HG03135 (cell line): ENCODE data around the gene UGGT1.

Source experiments
- ATAC-seq: cut with Tn5 transposase; IDR thresholded peaks from one replicate; pipeline ENCODE4 v1.9.1; 2021; ENCODE audit warnings: mild to moderate bottlenecking, moderate library complexity; ENCODE audit not compliant: unreplicated experiment

The UGGT1 gene

DNA sequence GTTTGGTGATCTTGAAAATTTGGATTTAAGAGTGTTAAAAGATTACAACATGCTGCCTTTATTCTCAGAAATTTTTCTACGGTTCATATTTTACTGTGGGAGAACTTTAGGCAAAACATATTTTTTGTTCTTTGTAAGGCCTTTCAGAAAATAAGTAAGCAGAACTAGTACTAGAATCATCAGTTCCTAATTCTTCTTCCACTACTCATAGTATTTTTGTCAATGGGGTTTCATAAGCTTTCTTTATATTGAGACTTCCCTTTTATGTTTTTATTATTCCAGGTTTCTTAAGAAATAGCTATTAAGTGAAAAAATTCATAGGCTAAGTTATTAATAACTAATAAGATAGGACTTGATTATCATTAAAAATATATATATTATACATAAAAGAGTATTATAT lies 12.4 kb downstream of the UGGT1 start:
- ATAC-seq = no peak

DNA sequence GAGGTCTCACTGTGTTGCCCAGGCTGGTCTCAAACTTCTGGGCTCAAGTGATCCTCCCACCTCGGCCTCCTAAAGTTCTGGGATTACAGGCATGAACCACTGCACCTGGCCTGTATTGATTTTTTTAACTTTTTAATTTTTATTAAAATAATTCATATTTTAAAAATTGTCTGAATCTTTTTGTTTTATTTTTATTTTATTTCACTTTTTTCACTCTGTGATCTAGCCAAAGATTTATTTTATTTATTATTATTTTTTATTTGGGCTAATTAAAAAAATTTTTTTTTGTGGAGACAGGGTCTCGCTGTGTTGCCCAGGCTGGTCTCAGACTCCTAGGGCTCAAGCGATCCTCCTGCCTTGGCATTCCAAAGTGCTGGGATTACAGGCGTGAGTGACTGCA lies 14.1 kb downstream of the UGGT1 start:
- no peak for ATAC-seq

DNA sequence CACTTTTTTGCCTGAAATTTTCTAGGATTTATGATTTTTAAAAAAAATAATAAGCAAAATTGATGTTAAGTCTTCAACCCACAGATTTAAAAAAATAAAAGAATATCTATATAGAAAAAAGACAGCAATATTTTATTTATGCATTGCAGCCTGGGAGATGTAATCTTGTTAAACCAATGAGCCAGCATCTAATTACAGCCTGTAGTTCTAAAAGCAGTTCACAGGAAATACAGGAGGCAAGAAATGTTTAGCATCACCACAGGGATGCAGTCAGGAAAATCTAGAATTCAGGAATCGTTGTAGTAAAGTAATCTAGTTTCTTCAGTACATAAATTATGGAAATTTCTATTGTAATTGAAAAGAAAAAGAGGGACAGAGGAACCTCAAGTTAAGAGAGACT lies 17.2 kb downstream of the UGGT1 start:
- ATAC-seq = no peak

DNA sequence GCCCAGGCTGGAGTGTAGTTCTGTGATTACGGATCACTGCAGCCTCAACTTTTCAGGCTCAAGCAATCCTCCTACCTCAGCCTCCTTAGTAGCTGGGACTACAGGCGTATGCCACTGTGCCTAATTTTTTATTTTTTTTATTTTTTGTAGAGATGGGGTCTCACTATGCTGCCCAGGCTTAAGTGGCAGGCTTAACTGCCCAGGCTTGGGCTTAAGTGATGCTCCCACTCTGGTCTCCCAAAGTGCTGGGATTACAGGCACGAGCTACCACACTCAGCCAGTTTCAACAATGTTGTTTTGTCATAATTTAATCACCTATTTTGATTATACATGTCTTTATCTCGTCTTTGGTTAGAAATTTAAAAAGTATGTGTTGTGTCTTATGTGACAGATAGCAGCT lies 18.2 kb downstream of the UGGT1 start:
- ATAC-seq = no peak

DNA sequence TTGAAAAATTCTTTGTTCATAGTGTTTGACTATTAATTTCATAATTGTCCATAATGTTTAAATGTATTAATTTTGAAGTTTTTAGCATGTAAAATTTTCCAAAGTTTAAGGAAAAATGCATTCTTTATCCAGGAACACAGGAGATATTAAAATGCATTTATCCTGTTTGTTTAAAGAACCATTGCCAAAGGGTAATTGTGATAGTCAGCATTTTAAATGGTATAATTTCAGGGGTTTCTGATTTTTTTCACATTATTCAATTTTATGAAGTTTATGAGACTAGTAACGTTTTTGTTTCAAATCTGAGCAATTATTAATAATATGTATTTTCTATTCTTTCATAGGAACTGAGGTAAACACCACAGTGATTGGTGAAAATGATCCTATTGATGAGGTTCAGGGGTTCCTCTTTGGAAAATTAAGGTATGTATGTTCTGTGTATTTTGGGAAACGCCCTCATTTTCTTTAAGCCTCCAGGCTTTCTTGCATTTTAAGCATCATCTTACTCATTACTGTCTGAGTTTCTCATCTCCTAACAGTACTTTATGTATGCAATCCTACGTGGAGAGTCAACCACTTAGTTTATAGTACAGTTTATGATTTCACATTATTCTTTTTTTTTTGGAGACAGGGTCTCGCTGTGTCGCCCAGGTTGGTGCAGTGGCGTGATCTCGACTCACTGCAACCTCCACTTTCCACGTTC lies 25.1 kb downstream of the UGGT1 start:
- ATAC-seq = no peak

DNA sequence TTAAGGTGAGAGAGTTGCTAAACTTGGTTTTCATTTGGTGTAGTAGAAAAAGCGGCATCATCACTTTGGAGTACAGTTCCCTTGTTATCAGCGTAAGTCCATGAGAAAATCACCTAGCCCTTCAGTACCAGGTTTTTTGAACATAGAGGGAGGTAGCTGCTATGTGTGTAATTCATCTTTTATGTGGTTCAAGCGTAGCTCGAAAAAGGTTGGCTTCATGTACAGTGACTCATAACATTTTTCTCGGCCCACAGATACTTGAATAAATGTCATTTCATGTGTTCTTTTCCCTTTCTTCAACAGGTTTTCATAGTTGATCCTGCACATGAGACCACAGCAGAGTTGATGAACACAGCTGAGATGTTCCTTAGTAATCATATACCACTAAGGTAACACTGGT lies 43.6 kb downstream of the UGGT1 start:
- no peak for ATAC-seq

DNA sequence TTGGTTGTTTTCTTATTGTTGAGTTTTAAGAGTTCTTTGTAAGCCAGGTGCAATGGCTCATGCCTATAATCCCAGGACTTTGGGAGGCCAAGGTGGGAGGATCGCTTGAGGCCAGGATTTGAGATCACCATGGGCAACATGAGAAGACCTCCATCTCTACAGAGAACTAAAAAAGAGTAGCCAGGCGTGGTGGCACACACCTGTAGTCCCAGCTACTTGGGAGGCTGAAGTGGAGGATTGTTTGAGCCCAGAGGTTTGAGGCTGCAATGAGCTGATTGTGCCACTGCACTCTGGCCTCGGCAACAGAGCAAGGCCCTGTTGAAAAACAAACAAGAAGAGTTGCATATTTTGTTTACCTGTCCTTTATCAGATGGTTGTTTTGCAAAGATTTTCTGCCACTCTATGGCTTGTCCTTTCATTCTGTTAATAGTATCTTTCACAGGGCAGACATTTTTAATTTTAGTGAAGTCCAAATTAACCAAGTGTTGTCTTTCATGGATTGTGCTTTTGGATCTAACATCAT lies 46.2 kb downstream of the UGGT1 start:
- ATAC-seq = no peak

DNA sequence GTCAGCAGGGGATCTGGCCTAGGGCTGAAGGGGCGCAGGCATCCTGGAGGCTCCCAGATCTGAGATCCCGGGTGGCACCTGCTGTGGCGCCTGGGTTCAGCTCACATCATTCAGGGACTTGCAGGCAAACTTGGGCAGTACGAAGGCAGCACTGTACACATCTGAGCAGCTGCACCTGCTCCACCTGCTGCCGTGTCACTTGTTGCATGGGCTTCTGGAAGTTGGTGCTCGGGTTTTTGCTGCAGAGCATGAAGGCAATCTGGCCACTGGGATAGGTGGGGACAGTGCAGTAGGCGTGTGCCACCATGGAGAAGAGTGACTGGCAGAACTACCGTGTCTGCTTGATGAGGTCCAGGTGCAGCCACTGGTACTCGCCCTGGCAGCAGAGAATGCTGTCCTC lies 48.6 kb downstream of the UGGT1 start:
- ATAC-seq = no peak

DNA sequence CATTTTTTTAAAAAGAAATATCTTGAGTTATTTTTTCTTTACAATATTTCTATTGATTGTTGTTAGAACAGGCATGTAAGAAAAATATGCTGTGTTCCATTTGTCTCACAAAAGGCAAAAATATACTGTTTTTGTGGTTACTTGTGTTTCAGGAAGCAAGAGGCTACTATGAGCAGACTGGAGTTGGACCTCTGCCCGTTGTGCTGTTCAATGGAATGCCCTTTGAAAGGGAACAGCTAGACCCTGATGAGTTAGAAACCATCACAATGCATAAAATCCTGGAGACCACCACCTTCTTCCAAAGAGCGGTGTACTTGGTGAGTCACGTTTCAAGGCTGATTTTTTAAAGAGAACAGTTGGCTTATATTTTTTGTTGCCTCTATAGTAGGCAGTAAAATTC lies 54.7 kb downstream of the UGGT1 start:
- no peak for ATAC-seq

DNA sequence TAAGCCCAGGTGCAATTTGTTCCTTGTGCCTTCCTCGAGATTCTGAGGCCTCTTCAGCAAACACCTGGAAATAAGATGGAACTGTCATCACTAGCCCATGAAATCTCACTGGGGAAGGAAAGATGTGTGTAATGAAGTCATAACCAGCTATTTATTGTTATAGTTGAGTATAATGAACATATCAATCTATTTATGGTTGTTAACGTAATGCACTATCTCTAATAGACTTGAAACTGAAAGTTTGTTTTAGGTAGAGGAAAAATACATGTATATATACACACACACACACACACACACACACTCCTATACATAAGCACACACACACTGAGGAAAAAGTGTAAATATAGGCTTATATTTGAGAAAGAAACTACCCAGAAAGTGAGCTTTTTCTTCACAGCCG lies 62.8 kb downstream of the UGGT1 start:
- ATAC-seq = no peak

DNA sequence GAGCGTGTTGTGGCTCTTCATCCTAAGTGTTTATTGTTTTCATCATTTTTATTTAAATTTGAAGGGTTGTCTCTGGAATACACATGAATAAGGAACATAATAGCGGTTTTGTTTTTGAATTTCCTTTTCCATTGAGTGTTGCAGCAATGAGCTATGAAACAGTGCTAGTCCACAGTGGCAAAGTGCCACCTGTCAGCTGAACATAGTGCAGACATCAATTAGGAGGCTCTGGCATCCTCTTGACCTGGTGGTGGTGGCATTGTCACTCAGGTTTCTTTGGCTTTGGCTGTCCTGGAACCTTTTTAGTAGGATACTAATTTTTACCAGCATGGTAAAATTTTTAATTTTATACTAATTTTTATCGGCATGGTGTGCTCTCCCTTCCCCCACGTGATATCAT lies 63.2 kb downstream of the UGGT1 start:
- ATAC-seq = no peak

DNA sequence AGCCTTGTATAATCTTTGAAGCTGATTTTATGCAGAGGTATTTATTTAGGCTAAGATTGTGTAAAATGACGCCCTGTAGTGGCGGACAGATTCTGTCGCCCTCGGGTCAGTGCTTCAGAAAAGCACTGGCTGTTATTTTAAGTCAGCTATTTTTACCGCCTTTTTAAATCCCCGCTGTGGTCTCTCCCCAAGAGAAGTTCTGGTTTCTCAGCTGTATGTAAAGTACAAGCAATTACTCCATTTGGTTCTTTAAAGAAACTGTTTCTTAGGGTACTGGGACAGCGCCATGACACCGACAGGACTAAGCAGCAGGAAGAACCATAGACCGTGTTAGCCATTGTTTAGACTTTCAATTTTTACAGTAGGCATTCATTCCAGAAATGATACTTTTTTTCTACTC lies 65.0 kb downstream of the UGGT1 start:
- no peak for ATAC-seq

DNA sequence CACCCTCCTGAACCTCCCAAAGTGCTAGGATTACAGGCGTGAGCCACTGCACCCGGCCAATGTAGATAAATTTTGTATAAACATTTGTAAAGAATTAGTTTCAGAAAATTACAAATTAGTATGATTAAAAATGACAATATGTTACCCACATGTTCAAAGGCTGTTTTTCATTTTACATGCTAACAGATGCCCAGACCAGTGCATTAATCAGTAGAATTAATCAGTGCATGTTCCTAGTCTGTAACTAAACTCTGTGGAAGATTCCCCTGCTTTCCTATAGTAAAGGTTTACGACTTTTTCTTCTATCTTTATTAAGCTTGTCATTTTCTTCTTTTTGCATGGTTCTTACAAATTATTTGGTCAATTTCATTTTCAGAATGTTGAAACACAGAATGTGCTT lies 65.8 kb downstream of the UGGT1 start:
- ATAC-seq = no peak

DNA sequence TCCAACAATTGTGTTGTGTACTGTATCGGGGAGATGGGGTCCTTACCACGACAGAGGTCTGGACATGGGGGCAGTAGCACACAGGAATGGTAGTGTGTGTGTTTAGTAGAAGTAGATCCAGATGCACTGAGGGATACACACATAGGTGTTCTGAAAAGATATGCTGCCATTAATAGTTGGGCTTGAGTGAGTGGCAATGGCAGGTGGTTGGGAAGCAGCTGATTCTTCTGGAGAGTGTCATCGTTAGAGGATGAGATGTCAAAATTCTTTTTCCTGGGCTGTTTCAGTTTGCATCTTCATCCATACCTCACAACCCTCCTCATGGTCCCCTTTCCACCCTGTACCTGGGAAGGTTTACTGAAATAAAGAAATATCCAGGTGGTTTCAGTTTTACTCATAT lies 66.6 kb downstream of the UGGT1 start:
- ATAC-seq = no peak

DNA sequence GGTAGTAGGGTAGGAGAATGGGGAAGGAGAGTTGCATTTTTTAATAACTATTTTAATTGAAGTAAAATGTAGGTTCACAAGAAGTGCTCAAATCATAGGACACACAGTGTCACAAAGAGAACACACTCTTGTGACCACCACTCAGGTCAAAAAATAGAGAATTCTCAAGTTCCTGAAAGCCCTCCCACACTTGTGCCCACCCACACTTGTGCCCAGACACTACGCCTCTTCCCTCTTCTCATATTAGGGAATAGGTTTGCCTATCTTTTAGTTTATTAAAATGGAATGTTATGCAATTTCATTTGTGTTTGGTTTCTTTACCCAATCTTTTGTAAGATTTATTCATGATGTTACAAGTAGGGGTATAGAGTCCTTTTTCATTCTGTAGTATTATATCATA lies 67.2 kb downstream of the UGGT1 start:
- ATAC-seq = no peak

DNA sequence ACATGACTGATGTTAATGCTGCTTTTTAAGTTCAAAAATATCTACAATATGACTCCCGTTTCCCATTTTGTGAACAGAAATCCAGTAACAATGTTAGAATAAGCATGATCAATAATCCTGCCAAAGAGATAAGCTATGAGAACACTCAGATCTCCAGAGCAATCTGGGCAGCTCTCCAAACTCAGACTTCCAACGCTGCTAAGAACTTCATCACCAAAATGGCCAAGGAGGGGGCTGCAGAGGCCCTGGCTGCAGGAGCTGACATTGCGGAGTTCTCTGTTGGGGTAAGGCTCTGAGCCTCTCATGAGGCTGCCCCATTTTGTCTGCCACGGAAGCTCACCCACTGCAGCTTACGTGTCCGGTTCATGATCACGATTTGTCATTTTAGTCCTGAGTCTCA lies 68.4 kb downstream of the UGGT1 start:
- no peak for ATAC-seq

DNA sequence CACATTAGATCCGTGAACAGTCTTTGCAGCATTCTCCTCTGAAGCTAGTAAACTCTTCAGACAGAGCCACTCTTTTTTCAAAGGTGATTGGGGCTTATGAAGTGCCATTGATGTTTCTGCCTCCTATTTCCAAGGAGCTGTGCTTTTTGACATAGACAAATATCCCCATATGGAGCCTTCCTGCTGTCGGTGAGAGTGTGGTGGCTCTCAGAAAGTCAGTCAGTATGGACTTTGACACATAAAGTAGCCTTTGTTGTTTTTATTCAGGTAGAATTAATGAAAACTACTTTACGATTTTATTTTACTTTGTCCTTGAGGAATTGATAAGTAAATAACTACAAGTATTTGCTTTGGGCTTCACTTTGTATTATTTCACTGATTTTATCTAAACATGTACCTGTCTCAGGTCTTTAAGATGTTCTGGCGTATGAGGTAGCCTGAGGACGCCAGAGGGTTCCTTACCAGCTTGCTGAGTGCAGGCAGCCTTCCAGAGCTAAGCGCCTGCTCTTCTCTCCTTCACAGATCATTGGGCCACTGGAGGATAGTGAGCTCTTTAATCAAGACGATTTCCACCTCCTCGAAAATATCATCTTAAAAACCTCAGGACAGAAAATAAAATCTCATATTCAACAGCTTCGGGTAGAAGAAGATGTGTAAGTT lies 69.7 kb downstream of the UGGT1 start:
- ATAC-seq = no peak

DNA sequence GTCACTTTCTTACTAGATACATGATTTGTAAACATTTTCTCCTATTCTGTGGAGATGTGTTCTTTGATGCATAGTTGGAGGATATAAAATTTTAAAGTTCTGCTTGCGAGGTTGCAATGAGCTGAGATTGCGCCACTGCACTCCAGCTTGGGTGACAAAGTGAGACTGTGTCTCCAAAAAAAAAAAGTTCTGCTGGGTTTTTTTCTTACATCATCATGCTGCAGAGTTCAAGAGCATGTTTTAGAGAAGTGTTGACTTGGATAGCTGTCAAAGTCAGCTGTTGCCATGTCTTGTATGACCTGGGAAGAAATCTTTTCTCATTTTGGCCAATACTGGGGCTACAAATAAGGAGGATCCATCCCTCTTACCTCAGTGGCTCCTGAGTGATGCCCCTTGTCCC lies 71.3 kb downstream of the UGGT1 start:
- no peak for ATAC-seq

DNA sequence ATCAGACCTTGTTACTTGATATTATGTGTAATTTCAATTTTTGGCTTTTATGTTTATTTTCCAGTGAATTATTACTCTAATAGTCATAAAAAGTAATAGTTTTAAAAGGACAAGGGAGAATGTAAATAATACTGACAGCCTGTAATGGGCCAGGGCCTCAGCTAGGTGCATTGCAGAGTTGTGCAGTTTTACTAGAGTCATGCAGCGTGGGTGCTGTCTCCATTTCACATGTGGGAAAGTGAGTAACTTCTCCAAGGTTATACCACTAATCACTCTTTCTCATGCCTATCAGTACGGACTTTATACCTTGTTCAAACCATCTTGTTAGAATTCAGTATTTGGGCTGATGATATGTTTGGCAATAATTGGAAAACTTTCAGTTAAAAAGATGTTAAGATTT lies 73.3 kb downstream of the UGGT1 start:
- no peak for ATAC-seq

DNA sequence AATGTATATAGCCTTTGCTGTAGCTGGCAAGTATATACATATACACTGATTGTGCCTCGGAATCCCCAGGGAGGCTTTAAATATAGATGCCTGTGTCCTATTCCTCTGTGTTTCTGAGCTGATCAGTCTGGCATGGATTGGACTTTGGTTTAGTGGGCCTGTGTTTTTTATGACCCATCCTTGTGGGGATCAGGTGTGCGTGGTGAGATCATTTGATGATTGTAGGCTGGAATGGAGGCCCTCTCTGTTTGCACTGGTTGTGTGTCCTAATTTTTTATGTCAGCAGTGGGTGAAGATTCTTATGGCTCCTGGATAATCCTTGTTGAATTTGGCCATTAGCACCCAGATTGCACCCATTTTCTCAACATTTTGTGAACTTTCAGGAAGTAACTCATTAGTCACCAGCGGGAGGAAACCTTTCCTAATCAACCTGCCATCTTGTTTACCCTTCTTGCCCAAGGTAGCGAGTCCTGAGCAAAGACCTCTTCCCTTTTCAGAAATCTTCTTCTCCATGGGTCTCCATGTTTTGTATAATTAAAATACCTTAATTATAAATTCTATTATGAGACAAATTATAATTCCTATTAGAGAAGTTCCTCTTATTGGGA lies 75.8 kb downstream of the UGGT1 start:
- ATAC-seq = no peak

DNA sequence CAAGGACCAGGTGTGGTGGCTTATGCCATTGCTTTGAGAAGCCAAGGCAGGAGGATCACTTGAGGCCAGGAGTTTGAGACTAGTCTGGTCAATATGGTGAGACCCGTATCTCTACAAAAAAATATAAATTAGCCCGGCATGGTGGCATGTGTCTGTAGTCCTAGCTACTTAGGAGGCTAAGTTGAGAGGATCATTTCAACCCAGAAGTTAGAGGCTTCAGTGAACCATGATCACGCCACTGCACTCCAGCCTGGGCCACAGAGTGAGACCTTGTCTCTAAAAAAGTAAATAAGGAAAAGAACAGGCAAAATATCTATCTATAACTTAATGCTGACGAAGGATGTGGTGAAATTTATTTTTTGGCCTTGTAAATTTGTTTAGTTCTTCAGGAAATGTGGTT lies 78.1 kb downstream of the UGGT1 start:
- no peak for ATAC-seq

DNA sequence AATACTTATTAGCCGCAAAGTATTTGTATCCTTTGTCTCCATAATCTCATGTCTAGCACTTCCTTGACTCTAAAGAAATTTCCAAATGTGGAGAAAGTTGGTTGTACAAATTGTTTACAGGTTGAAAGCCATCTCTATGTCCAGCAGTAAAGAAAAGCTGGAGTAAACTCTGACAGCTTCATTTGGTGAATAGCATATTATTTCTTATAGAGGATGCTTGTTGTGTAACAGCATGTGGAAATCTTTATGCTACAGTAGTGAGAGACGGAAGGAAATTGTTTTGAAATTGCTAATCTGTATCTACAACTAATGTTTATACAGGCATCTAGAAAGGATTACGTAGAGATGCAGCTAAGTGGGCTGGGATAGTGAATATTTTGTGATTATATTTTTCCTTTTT lies 78.5 kb downstream of the UGGT1 start:
- no peak for ATAC-seq
